Measurements from ENCODE around the gene ARSI.

ARSI gene

DNA sequence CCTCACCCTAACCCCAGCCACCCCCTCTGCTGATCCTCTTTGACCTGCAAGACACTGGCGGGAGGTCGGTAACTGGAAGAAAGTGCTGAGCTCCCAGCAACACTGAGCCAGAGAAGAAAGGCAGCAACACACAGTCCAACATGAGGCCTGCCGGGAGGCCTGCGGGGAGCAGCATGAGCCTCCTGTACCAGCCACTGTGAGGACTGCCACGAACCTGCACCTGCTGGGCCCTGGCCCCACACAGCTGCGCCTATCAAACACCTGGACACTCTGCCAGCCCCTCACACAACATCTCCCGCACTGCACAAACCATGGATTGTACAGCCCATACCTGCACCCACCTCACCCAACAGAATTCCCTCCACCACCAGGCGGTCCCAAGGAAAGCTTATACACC is 31.4 kb downstream of the ARSI start:
- no peak overlapping the region for H3K4me3 ChIP-seq (ENCODE audit: low read depth, low read length)

DNA sequence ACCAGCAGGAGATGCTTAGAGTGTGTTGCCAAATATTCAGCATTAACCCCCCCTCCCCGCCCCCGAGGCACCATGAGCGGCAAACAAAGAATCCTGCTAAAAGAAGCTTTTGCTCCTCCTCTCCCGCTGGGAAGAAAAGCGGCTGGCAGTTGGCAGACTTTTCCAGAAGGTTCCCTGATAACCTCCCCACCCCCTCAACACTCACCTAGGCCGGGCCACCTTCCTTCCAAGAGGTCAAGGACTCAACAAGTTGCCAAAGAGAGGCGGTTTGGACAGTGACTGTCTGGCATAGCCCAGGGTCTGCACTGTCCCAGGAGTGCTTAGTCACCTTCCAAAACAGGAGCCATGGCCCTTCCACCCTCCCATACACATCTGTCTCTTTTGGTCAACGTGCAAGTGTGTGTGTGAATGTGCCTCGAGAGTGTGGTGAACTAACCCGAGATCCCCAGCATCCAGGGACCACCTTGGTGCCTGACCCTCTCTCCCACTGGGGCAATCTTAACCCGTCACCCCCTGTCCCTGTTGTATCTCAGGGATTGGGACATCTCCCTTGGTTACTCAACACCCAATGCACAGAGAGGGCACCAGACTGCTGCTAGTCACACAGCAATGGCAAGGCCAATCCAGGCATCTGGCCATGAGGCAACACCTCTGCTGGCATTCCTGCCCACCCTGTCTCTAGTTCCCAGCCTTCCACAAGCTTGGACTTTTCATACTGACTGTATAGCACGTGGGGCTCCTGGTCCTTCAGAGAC is 32.0 kb downstream of the ARSI start:
- no peak overlapping the region for H3K4me3 ChIP-seq (ENCODE audit: low read depth, low read length)

DNA sequence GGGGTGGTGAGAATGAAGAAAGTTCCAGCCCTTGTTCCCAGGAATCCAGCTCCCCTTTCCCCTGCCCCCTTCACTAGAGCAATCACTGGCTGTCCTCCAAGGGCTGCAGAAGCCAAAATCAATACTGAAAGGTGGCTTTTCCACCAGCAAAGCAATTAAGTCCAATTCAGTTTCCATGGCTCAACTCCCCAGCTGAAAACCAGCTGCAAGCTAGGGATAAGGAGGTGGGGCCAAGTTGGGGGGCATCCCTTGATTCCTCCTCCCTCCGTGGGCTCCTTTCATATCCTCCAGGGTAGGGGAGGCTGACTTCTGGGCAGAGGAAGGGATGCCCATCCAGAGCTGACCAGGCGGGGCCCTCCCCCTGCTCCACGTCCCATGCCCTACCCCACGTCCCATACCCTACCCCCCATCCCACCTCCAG is 35.8 kb downstream of the ARSI start:
- no peak overlapping the region for H3K4me3 ChIP-seq (ENCODE audit: low read depth, low read length)

DNA sequence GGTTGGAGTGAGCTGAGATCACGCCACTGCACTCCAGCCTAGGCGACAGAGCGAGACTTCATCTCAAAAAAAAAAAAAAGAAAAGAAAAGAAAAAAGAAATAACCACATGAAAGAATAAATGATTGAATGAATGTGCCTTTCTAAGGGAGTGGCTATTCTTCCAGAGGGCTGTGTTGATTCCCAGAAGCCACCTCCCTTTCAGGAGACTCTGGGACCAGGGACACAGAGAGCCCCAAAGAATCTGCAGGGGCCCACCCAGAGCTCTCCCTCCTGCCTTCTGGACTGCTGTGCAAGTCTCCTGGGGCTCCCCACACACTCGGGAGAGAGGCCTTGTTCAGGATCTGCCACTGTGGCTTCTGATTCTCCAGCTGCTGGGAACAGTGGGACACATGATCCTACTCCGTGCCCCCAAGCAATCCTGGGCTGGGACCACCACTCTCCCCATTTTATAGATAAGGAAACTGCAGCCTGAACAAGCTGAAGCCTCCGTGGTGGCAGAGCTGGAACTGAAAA is 36.8 kb downstream of the ARSI start:
- no peak overlapping the region for H3K4me3 ChIP-seq (ENCODE audit: low read depth, low read length)

GRCh38 chr5:150264667-150265603 is 37.8 kb downstream of the ARSI start:
- H3K4me3 ChIP-seq (ENCODE audit: low read depth, low read length), result no peak overlapping the region

DNA sequence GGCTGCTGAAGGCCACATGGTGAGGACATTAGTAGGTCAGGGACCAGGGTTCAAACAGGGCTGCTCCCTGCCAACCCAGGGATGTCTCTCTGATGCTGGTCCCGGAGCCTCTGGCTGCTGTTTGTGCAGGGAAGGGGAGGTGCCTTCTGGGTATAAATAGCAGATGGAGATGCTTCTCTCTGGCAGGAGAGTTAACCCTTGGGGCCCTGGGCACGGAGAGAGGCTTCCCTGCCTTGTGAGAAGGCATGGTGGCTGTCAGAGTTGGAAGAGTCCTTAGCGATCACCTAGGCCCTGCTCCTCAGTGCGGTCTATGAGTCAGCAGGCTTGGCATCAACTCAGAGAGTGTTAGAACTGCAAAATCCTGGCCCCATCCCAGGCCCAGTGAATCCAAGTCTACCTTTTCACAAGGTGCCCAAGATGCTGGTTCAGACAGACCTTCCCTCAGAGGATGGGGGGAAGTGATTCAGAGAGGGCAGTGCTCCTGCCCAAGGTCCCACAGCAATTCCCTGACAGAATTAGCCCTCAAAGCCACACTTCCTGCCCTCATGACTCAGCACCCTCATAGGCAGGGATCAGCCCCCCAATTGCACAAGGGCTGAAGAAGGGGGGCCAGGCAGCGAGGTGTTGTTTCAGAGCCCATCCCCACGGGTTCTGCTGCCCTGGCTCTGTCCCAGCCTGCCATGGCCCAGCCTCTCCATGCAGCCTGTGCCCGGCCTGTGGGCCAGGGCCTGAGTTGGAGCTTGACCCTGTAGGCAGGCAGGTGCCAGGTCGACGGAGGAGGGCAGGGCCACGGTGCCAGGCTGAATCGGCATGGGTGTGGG is 38.7 kb downstream of the ARSI start:
- no peak overlapping the region for H3K4me3 ChIP-seq (ENCODE audit: low read depth, low read length)

- H3K4me3 ChIP-seq (ENCODE audit: low read depth, low read length), result no peak overlapping the region
Observed at GRCh38 chr5:150263375-150263775, 39.3 kb downstream of the ARSI start.

- no peak overlapping the region for H3K4me3 ChIP-seq (ENCODE audit: low read depth, low read length)
Observed at GRCh38 chr5:150262502-150262901, 40.2 kb downstream of the ARSI start.

DNA sequence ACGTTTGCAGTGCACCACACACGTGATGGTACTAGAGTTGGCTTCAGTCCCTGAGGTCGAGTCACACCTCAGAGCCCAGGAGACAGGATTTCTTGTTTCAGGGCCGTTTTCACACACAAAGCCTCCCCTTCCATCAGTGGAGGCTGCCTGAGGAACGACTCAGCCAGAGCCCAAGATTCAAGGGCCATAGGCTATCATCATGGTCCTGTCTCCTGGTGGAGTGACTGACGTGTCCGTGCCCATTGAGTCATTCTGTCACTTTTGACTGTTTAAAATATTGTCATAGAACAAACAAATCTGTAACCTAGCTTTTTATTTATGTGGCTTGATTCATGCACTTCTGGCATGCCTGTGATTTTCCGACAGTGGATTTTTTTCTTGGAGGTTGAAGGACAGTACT is 41.5 kb downstream of the ARSI start:
- no peak overlapping the region for H3K4me3 ChIP-seq (ENCODE audit: low read depth, low read length)

DNA sequence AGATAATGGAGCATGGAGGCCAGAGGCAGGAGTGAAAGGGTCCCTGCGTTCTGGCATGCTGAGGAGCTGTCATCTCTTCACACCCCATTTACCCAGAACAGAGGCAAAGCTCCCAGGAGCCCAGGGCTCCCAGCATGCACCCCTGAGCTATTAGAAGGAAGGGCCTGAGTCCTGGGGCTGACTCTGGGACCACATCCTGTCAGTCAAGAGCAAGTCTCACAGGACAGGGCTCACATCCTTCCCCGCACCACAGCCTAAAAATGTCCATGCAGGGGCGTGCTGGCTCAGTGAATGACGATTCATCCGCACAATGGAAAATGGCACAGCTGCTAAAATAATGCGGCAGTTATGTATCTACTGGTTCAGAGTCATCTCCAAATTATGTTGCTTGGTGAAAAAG is 44.6 kb downstream of the ARSI start:
- no peak overlapping the region for H3K4me3 ChIP-seq (ENCODE audit: low read depth, low read length)

GRCh38 chr5:150257424-150257823 is 45.3 kb downstream of the ARSI start:
- H3K4me3 ChIP-seq (ENCODE audit: low read depth, low read length), result no peak overlapping the region

GRCh38 chr5:150256410-150257064 is 46.2 kb downstream of the ARSI start:
- no peak overlapping the region for H3K4me3 ChIP-seq (ENCODE audit: low read depth, low read length)

DNA sequence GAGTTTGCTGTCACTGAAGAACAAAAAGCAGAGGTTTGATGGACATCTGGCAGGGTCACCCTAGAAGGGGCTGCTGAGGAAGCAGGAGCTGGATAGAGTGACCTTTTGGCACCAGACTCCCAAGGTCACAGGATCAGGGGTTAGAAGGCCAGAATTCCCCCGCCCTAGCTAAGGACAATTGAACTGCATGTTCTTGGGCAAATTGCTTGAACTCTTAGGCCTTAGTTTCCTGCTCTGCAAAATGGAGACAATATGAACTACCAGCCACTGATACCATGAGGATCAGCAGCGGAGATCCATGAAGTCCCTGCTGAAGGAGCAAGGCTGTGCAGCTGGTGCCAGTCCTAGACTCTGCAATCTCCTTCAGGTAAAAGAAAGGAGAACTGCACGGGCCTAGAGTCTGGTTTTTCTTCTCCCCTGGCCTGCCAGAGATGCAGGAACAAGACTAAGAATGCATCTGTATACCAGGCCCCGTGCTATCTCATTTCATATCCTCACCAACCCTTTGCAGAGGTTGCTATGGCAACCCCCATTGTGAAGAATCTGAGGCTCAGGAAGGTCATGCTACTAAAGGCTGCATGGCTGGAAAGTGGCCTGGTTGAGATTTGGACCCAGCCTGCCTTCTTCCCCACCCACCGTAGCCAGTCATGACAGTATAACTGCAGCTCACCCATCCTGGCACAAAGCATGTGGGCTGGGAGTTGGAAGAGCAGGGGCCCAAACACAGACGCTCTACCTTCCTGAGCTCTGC is 46.9 kb downstream of the ARSI start:
- no peak overlapping the region for H3K4me3 ChIP-seq (ENCODE audit: low read depth, low read length)

DNA sequence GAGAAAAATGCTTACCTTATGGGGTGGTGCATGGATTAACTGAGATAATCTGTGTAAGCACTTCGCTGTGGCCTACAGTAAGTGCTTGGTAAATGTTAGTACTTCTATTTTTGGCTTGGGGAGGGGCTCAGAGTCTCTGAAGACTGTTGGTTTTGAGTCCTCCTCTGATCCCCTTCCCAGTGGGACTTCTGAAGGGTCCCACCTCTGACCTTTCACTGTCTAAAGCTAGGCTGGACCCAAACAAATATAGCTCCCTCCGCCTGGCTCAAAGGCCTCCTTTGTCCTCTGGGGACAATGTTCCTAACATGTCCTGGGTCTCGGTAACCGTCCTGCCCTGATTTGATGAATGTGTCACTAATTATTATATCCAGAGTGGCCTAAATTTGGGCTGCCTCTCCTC is 47.9 kb downstream of the ARSI start:
- H3K4me3 ChIP-seq (ENCODE audit: low read depth, low read length), result no peak overlapping the region

- H3K4me3 ChIP-seq (ENCODE audit: low read depth, low read length), result no peak overlapping the region
Observed at GRCh38 chr5:150254363-150254762, 48.3 kb downstream of the ARSI start.

GRCh38 chr5:150253416-150254208 is 49.1 kb downstream of the ARSI start:
- no peak overlapping the region for H3K4me3 ChIP-seq (ENCODE audit: low read depth, low read length)

DNA sequence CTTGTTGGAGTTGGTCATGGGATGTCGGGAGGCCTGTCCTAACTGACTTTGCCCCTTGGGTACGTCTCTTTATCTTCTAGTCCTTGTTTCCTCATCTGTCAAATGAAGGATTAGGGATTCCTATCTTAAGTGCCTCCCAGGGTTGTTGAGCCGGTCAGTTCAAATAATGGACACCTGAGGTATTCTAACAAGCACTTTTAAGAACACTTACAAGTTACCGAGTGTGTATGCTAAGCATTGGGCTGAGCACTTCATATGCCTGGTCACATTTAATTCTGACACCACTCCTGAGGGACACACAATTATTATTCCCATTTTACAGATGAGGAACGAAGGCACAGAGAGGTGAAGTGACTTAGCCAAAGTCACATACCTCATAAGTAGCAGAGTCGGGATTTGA is 50.2 kb downstream of the ARSI start:
- H3K4me3 ChIP-seq (ENCODE audit: low read depth, low read length), result no peak overlapping the region

DNA sequence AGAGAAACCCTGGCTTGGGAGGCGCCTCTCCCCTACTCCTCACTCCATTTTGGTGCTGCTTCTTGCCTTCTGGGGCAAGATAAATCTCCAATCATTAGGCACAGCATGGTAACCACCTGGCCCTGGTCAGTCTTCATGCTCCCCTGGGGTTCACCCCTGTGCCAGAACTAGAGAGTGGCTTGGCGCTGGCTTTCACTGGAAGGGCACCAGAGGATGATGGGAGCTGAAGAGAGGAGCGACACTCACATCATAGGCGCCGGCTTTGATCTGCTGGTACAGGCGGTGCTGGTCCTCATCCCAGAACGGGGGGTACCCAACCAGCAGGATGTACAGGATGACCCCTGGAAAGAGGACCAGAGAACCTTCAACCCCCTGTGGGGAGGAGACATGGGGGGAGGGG is 51.2 kb downstream of the ARSI start:
- H3K4me3 ChIP-seq (ENCODE audit: low read depth, low read length), result no peak overlapping the region

GRCh38 chr5:150249744-150250143 is 53.0 kb downstream of the ARSI start:
- H3K4me3 ChIP-seq (ENCODE audit: low read depth, low read length), result no peak overlapping the region

Measured in iPS-11a (cell line).